GM21723 (cell line): ENCODE data around the gene TMEM72.
"Not testable (repeated sequence)": the region's sequence is repeated elsewhere in the genome, so short reads cannot be mapped to it uniquely, and the experiment has no call there.

ENCODE experiments used
- ATAC-seq: cut with Tn5 transposase; IDR thresholded peaks from one replicate; pipeline ENCODE4 v1.9.1; 2021; ENCODE audit warnings: mild to moderate bottlenecking, moderate library complexity; ENCODE audit not compliant: unreplicated experiment

Gene TMEM72

DNA sequence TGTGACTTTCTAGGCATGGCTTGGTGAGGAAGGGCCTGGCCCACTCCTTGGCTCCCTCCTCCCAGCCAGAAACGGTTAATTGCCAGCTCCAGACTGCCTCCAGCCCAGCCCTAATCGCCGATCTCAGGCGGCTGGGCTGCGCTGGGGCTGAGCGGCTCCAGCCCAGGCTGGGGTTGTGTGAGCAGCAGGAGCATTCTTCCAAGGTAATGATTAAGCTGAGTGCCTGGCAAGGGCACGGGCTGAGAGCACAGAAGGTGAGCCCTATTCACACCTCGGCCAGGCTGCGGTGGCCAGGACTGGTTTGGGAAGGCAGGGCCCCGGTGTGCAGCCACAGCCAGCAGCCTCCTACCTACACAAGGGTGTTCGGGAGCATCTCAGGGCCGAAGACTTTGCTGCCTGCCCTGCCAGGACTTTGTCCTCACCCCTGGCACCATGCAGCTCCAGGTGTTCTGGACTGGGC is at the start of gene TMEM72:
Gene TMEM72 (plus strand): TSS at position 257 of the 460 bp plus-strand sequence. CDS start 176 bp downstream, at position 433.
- no peak for ATAC-seq

DNA sequence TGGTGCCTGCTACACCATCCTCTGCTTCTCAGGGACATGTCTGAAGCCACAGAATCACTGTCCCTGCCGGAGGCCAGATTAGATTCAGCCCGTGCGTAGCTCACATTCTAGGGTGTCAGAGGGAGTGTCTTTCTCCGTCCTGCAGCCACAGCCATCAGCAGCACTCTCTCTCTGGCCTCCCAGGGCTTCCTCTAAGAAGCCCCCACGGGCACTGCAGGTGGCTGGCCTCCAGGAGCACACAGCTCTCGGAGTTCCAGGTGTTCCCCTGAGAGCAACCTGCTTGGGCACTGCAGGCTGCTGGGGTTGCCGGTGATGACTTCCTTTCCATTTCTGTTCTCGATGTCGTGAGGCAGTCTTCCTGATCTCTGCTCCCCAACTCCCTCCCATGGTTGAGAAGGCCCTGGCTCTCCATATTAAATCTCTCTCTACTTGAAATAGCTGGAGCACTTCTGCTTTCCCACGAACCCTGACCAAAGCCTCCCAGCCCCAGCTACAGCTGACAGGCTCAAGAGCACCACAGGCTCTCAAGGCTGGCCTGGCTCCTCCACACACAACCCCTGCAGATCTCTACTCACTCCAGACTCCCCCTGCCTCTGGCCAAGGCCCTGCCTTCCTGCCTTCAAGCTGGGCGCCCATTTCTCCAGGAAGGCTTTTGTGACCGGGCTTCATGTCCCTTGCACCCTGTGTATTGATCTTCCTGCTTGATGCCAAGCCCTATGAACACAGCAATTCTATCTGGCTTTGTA is 49.0 kb upstream of the TMEM72 start:
- ATAC-seq: no peak

GRCh38 chr10:44862924-44863323 is 48.2 kb upstream of the TMEM72 start:
- ATAC-seq: no peak

DNA sequence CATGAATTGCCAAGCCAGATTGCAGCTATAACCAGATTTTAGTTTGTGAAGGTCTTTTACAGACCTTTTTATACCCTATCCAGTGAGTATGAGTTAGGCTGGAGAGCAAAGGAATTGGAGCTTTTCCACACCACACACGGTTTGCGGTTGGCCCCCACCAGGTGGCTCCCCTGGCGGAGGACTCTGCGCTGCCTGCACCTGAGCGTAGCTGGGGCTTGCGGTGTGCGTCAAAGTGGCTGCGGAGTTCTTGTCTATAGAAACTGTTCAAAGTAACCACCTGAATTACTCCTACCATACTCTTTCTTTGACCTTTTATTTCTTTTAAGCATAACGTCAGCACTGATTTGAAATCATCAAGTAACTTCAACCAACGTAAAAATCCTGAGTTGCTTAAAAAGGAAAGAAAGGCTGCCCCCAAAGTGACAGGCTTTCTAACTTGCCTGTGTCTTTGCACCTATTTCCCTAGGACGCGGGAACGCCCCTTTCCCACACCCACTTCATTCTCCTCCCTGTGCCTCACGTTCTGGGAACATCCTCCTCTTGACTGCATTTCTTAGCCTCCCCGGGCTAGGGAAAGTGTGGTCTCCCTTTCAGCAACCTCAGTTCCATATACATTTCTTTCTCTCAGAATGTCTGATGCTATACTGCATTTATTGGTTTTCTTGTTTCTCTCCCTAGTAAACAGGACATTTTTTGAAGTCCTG is 47.6 kb upstream of the TMEM72 start:
- no peak for ATAC-seq

DNA sequence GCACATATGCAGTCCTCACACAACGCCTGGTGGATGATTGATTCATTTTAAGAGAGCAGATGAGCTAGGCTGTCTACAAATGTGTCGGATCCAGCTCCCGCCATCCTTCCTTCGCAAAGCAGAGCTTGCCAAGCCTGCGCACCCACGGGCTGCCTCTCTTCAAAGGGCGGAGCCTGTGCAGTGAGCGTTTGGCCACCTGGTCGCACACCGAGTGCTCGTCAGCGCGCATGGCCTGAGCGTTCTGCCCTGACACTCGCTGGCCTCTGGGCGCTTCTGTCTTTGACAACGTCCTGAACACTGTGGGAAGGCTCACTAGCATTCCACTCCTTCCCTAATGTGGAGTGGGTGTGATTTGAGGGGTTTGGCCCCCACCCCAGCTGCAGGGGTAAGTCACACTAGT is 47.1 kb upstream of the TMEM72 start:
- no peak for ATAC-seq

DNA sequence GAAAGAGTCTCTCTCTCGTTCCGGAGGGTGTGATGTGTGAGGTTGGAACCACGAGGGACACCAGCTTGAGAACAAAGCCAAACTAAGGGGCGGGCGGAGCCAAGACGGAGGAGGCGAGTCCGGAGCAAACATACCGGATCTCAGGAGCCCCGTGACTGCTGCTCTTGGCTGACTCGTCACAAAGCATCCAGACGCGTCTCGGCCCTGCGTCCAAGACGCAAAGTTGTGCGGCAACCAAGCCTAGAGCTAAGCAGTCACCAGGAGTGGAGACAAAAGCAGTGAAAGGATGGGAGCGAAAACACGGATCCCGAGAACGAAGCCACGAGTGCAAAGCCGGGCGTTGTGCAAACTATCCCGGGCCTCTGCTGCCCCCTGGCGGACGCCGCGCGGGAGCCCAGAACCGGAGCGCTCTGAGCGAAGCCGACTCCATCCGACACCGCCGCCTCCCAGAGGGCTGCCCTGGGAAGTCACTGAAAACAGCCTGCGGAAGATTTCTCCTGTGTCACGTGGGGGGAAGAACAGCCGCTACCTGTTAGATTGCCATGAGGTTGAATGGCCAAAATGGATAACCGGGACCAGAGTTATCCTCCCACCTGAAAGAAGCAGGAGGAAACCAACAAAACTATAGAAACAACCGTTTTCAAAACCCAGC is 46.4 kb upstream of the TMEM72 start:
- ATAC-seq: peak; percentile 84

DNA sequence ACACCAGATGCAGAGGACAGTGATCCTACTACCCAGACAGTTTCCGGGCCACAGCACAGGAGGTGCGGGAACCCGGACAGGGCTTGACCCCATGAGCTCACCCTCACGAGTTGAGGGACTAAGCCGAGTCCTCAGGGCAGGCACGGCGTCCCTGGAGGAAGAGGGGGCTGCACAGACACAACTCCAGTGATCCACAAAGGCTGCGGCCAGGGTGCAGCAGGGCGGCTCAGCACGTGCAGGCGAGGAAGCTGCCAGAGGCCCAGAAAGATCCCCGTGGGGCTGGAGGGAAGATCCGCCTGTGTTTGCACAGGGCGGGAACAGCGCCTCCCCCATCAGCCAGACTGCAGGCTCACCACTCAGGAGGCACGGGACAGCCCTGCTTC is 45.9 kb upstream of the TMEM72 start:
- ATAC-seq: no peak

- ATAC-seq: not testable (repeated sequence)
Observed at GRCh38 chr10:44866367-44866766, 44.8 kb upstream of the TMEM72 start.

DNA sequence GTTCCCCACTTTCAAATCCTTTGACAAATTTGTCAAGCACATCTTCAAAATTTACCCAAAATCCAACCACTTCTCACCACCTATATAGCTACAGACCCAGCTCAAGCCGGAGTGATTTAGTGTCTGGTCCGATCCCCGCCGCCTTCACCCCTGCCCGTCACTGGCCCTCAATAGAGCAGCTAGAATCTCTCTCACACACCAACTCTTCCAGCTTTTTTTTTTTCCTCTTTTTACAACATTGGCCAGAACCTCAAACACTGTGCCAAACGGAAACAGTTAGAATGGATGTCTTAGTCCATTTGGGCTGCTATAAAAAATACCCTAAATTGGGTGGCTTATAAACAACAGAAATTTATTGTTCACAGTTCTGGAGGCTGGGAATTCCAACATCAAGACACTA is 41.1 kb upstream of the TMEM72 start:
- no peak for ATAC-seq

GRCh38 chr10:44873160-44873559 is 38.0 kb upstream of the TMEM72 start:
- no peak for ATAC-seq

- no peak for ATAC-seq
Observed at GRCh38 chr10:44874166-44874565, 37.0 kb upstream of the TMEM72 start.

GRCh38 chr10:44878706-44879530 is 32.2 kb upstream of the TMEM72 start:
- ATAC-seq: peak; percentile 83

- no peak for ATAC-seq
Observed at GRCh38 chr10:44879531-44879899, 31.6 kb upstream of the TMEM72 start.

DNA sequence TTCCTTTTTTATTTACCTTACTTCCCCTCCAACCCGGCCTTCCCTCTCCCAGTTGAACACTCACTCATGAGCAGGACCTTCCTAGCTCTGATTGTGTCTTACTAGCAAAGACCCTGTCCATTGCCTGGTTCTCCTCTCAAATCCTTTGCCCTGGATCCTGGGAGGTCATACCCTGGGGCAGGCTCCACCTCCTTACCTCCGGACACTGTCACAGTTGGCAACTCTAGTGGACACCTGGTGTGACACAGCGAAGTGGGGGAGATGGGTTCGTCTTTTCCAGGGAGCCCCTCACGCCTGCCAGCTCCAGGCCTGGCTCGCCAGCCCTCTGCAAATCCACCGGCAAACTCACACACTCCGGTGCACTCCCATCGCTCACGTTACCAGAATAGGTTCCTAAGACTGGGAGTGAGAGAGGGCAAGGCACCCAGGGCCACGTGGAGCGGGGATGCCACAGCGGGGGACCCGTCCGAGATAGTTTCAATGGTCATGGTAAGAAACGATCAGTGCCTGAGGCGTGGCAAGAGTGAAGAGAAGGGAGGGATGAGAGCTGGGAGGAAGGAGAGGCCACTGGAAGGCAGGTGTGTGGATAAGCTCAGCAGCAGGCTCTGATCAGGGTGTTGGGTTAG is 30.9 kb upstream of the TMEM72 start:
- ATAC-seq: no peak

- no peak for ATAC-seq
Observed at GRCh38 chr10:44881649-44882048, 29.5 kb upstream of the TMEM72 start.

- no peak for ATAC-seq
Observed at GRCh38 chr10:44882166-44882720, 28.9 kb upstream of the TMEM72 start.

DNA sequence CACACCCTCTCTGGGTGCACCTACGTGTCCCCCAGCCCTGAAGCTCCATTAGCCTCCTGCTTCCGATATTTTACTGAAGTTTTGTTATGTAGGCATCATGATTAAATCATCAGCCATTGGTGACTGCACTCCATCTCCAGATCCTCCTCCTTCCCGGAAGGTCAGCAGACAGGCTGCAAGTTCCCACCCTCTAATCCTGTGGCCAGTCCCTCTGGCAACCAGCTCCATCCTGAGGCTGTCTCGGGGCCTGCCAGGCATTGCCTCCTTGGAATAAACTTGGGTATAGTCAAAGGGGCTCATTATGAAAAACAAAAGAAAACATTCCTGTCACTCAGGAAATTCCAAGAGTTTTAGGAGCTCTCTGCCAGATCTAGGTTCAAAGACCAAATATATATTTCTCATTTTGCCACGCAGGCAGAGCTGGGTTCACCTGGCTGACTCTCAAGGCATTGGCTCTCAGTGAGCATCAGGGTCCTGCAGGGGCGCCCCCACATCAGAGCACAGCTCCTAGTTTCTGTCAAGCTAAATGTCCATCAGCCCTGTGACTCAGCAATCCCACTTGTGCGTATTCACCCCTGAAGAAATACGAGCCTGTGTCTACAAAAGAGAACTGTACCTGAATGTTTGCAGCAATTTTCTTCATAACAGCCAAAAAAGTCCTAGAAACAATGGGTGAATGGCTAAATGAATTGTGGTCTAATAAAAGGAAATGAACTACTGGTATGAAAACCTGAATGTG is 27.4 kb upstream of the TMEM72 start:
- ATAC-seq: no peak

DNA sequence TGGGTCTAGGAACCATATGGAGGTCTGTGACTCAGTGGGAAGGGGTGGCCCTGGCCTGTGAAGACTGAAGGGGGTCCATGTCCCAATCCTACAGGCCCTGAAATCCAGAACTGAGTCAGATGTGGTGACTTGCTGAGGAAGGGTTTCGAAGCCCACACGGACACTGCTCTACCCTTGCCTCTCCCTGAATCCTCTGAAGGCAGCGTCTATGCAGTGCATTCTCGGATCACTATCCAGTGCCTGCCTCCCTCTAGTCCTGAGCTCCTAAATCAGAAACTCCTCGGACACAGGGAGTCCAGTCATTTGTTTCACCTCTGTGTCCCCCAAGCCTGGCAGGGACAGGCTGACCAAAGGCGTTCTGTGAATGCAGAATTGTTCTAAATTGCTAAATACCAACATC is 25.4 kb upstream of the TMEM72 start:
- no peak for ATAC-seq

- no peak for ATAC-seq
Observed at GRCh38 chr10:44886966-44887365, 24.2 kb upstream of the TMEM72 start.

DNA sequence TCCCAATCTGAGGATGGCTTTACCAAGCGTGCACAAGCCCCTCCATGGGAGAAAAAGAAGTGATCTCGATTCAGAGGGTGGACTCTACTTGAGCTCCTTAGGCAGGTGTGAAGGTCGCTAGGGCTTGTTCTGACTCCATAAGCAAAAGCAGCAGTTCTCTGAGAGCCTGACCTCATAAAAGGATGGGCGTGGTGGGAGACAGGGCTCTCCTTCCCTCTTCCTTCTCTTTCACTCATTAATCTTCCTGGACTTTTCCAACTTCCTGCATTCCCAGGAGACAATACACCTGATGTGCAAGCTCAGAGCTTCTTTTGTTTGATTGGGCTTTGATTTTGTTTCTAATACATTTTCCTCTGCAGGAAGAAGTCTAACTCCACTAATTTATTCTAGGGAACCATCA is 22.3 kb upstream of the TMEM72 start:
- no peak for ATAC-seq
